NT2/D1 (cell line): ENCODE measurements around the gene PCP2.

Experiments used
- SUZ12 ChIP-seq: IDR thresholded peaks from 2 replicates; pipeline ENCODE4 v1.6.1; 2011; ENCODE audit not compliant: insufficient read length, insufficient read depth; ENCODE audit errors: extremely low read depth
- YY1 ChIP-seq: IDR thresholded peaks from 2 replicates; pipeline ENCODE4 v1.6.1; 2011; ENCODE audit not compliant: insufficient read length, insufficient read depth
- ZNF274 ChIP-seq: IDR thresholded peaks from 2 replicates; pipeline ENCODE4 v1.6.1; 2011; ENCODE audit warnings: mild to moderate bottlenecking, low read depth, low read length

DNA sequence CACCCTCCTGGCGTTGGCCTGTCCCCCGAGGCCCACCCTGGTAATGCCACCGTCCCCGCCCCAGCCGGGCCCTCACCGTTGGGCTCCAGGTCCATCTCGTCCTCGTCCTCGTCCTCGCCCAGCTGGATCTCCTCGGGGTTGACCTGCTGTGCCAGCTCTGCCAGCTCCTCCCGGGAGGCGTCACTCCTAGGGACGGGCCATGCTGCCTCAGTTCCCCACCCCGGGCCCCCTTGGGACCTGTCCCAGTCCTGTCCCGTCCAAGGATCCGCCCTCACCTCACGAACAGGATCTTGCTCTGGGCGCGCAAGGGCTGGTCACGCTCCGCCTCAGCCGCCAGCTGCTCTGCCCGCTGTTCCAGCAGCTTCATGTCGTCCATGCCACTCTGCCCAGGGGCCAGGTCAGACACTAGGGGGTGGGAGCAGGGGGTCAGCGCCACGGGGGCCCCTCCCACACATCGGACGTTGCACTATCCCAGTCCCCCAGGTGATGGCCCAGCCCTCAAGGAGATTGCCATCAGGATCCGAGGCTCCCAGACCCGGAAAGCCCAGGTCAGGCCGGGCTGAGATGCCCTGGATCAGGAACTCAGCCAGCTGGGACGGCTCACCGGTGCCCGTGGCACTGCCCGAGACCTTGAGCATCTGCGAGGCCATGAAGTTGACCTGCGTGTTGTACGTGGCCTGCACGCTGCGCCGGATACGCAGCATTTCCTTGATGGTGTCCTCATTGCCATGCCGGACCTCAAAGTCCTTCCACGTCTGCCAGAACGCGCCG, 13.7 kb downstream of the PCP2 start:
- TF ChIP-seq SUZ12 (no peak), YY1 (no peak), ZNF274 (no peak)
